ENCODE results near the gene DCDC1.
"Not testable (repeated sequence)": the region's sequence is repeated elsewhere in the genome, so short reads cannot be mapped to it uniquely, and the experiment has no call there.

DNA sequence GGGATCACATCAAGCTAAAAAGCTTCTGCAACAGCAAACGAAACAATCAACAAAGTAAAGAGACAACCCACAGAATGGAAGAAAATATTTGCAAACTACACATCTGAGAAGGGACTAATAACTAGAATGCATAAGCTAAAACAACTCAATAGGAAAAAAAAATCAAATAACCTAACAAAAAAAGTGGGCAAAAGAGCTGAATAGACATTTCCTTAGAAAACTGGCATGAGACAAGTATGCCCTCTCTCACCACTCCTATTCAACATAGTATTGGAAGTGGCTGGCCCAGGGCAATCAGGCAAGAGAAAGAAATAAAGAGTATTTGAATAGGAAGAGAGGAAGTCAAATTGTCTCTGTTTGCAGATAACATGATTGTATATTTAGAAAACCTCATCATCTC is 421.8 kb downstream of the DCDC1 start:
- TF ChIP-seq, protein P1, sequence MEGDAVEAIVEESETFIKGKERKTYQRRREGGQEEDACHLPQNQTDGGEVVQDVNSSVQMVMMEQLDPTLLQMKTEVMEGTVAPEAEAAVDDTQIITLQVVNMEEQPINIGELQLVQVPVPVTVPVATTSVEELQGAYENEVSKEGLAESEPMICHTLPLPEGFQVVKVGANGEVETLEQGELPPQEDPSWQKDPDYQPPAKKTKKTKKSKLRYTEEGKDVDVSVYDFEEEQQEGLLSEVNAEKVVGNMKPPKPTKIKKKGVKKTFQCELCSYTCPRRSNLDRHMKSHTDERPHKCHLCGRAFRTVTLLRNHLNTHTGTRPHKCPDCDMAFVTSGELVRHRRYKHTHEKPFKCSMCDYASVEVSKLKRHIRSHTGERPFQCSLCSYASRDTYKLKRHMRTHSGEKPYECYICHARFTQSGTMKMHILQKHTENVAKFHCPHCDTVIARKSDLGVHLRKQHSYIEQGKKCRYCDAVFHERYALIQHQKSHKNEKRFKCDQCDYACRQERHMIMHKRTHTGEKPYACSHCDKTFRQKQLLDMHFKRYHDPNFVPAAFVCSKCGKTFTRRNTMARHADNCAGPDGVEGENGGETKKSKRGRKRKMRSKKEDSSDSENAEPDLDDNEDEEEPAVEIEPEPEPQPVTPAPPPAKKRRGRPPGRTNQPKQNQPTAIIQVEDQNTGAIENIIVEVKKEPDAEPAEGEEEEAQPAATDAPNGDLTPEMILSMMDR (conservative IDR thresholded peaks at IDR 0.05): not testable (repeated sequence)
- not testable (repeated sequence) for TF ChIP-seq ZFX (IDR thresholded peaks at IDR 0.05)

All from C4-2B (cell line).